ENCODE results near the gene ORM2. TPM values are rescaled to one million over a fixed set of nuclear protein-coding genes. Genes with fewer than 3 reads are reported as not detected.

ORM2 gene
- total RNA-seq, 1 donor from 2014 or later: not detected

DNA sequence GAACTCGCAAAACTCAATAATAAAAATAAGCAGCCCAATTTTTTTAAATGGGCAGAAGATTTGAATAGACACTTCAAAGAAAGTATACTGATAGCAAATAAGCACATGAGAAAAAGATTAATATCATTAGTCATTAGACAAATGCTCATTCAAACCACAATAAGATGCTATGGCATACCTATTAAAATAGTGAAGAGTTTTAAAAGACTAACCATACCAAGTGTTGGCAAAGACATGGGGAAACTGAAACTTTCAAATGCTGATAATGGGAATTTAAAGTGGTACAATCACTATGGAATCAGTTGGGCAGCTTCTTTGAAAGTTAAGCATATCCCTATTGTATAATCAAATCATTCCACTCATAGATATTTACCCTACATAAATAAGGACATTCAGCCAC lies 33.3 kb upstream of the ORM2 start:
- Mint-ChIP-seq H3K4me1 (ENCODE audit: low read depth, unreplicated experiment) (no peaks in the 10 kb centered on the region), H3K36me3 (ENCODE audit: low read depth, unreplicated experiment) (peaks cover 51% of the 10 kb centered on the region), H3K4me3 (ENCODE audit: unreplicated experiment) (no peak overlapping the region), H3K27ac (ENCODE audit: unreplicated experiment) (no peak overlapping the region), H3K27me3 (ENCODE audit: low read depth, unreplicated experiment) (no peaks in the 10 kb centered on the region), H3K9me3 (ENCODE audit: unreplicated experiment) (peaks cover 7% of the 10 kb centered on the region)
- Histone ChIP-seq H3K27ac (ENCODE audit: low read depth, low read length) (no peak overlapping the region), H3K9ac (ENCODE audit: low read length) (no peak overlapping the region), H3K4me1 (ENCODE audit: insufficient read depth, low read length) (no peaks in the 10 kb centered on the region), H3K4me3 (ENCODE audit: insufficient read depth, low read depth, low read length) (no peak overlapping the region), H3K9me3 (ENCODE audit: insufficient read depth, low read depth, low read length) (no peaks in the 10 kb centered on the region), H3K36me3 (ENCODE audit: insufficient read depth, low read length) (peaks cover 32% of the 10 kb centered on the region), H3K79me2 (ENCODE audit: insufficient read depth, low read length) (no peaks in the 10 kb centered on the region), H2AFZ (ENCODE audit: low read depth, low read length) (no peak overlapping the region), H3K4me2 (ENCODE audit: low read length) (no peak overlapping the region), H4K20me1 (ENCODE audit: insufficient read depth, low read length) (no peaks in the 10 kb centered on the region), H3K27me3 (ENCODE audit: insufficient read depth, low read length) (no peaks in the 10 kb centered on the region)
- TF ChIP-seq, protein P1, sequence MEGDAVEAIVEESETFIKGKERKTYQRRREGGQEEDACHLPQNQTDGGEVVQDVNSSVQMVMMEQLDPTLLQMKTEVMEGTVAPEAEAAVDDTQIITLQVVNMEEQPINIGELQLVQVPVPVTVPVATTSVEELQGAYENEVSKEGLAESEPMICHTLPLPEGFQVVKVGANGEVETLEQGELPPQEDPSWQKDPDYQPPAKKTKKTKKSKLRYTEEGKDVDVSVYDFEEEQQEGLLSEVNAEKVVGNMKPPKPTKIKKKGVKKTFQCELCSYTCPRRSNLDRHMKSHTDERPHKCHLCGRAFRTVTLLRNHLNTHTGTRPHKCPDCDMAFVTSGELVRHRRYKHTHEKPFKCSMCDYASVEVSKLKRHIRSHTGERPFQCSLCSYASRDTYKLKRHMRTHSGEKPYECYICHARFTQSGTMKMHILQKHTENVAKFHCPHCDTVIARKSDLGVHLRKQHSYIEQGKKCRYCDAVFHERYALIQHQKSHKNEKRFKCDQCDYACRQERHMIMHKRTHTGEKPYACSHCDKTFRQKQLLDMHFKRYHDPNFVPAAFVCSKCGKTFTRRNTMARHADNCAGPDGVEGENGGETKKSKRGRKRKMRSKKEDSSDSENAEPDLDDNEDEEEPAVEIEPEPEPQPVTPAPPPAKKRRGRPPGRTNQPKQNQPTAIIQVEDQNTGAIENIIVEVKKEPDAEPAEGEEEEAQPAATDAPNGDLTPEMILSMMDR (IDR thresholded peaks at IDR 0.05; ENCODE audit: insufficient read depth, low read depth, low read length): no peak
- no peak for TF ChIP-seq EZH2 (IDR thresholded peaks at IDR 0.05; ENCODE audit: insufficient read depth, low read length)
- DNase-seq (ENCODE audit: low read depth) (no peak), FAIRE-seq (no peak)

DNA sequence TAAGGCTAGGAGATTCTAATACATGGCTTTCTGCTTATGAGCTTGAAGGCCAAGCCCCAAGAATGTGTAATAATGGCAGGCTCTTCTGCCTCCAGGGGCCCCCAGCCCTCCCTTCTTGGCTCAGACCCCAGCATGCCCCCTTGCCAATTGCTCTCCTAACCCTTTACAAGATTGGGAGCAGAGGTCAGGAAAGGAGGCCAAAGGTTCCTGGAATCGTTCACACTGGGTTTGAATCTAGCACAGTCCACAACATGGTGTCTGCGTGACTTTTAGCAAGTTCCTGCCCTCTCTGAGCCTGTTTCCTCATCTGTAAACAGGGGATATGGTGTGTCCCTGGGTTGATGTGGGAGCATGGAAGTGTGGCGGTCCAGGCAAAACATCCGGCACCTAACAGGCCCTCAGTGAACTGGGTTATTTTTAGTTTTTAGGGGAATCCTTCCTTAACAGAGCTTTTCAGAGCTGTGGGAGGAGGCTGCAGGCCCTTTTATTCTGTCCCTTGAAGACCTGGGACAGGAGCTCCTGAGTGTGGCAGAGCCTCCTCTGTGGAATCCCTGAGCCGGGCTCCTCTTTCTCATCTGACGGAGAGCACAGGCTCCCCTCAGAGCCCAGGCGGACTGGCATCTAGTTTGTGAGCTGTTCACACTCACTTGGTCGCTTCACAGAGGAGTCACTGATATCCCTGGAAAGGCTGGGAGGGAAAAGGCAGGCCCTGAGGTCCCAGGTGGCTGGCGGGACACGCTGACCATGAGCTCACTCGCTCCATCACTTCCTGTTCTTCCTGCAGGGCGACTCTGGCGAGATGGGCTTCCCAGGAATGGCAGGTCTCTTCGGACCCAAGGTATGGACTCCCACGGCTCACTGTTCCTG lies 30.1 kb upstream of the ORM2 start:
- DNase-seq (ENCODE audit: low read depth) (no peak), FAIRE-seq (no peak)
- Histone ChIP-seq H3K27ac (ENCODE audit: low read depth, low read length) (no peak overlapping the region), H3K27me3 (ENCODE audit: insufficient read depth, low read length) (no peaks in the 10 kb centered on the region), H3K9ac (ENCODE audit: low read length) (no peak overlapping the region), H3K36me3 (ENCODE audit: insufficient read depth, low read length) (peaks cover 26% of the 10 kb centered on the region), H2AFZ (ENCODE audit: low read depth, low read length) (no peak overlapping the region), H3K4me3 (ENCODE audit: insufficient read depth, low read depth, low read length) (no peak overlapping the region), H3K9me3 (ENCODE audit: insufficient read depth, low read depth, low read length) (no peaks in the 10 kb centered on the region), H3K4me1 (ENCODE audit: insufficient read depth, low read length) (no peaks in the 10 kb centered on the region), H3K79me2 (ENCODE audit: insufficient read depth, low read length) (no peaks in the 10 kb centered on the region), H4K20me1 (ENCODE audit: insufficient read depth, low read length) (no peaks in the 10 kb centered on the region), H3K4me2 (ENCODE audit: low read length) (no peak overlapping the region)
- Mint-ChIP-seq H3K27me3 (ENCODE audit: low read depth, unreplicated experiment) (no peaks in the 10 kb centered on the region), H3K4me1 (ENCODE audit: low read depth, unreplicated experiment) (no peaks in the 10 kb centered on the region), H3K36me3 (ENCODE audit: low read depth, unreplicated experiment) (peaks cover 41% of the 10 kb centered on the region), H3K27ac (ENCODE audit: unreplicated experiment) (no peak overlapping the region), H3K4me3 (ENCODE audit: unreplicated experiment) (no peak overlapping the region), H3K9me3 (ENCODE audit: unreplicated experiment) (peaks cover 6% of the 10 kb centered on the region)
- TF ChIP-seq EZH2 (IDR thresholded peaks at IDR 0.05; ENCODE audit: insufficient read depth, low read length): no peak
- TF ChIP-seq, protein P1 (IDR thresholded peaks at IDR 0.05; ENCODE audit: insufficient read depth, low read depth, low read length): no peak

Data from astrocyte (in vitro differentiated cells and primary cell).